Measurements from ENCODE around the gene BICD2.

The BICD2 gene

DNA sequence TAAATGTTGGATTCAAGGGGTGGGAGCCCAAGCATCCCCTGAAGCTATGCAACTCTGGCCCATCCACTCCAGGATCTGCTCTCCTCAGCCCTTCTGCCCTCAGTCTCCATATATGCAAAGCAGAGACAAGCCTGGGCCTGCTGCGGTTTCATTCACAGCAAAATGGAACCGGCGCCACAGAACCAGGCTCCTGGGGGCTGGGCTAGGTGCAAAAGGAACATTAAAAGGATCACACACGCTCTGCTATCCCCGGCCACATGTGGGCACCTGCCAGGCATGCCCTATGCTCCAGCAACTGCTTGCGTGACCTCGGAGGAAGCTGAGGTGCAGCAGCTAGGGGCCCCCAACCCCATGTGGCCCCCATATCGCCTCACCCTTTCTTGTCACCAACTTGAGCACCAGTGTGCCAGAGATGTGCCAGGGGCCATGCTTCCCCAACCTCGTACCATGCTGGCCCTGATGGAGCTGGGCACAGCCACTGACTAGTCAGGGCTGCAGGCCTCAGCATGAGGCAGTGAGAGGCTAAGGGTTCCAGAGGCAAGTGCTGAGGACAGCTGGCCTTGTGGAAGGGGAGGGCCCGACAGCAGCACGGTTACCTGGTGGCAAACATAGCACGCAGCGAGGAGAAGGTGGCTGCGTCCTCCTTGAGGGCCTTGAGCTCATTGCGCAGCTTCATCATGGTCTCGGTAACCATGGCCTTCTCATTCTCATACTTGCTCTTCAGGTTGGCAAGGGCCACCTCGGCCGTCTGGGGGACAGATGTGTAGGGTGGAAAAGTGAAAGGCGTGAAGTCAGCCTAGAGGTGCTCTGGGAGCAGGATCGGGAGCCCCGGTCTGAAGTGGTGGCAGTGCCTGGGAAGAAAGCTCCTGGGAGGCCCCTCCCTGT lies 47.2 kb downstream of the BICD2 start:
- no peak for DNase-seq (ENCODE audit: low read depth)
- TF ChIP-seq, protein P1, sequence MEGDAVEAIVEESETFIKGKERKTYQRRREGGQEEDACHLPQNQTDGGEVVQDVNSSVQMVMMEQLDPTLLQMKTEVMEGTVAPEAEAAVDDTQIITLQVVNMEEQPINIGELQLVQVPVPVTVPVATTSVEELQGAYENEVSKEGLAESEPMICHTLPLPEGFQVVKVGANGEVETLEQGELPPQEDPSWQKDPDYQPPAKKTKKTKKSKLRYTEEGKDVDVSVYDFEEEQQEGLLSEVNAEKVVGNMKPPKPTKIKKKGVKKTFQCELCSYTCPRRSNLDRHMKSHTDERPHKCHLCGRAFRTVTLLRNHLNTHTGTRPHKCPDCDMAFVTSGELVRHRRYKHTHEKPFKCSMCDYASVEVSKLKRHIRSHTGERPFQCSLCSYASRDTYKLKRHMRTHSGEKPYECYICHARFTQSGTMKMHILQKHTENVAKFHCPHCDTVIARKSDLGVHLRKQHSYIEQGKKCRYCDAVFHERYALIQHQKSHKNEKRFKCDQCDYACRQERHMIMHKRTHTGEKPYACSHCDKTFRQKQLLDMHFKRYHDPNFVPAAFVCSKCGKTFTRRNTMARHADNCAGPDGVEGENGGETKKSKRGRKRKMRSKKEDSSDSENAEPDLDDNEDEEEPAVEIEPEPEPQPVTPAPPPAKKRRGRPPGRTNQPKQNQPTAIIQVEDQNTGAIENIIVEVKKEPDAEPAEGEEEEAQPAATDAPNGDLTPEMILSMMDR (conservative IDR thresholded peaks at IDR 0.05; ENCODE audit: low read depth, low read length): no peak
- H3K4me3 ChIP-seq (ENCODE audit: low read depth, low read length): no peak overlapping the region

DNA sequence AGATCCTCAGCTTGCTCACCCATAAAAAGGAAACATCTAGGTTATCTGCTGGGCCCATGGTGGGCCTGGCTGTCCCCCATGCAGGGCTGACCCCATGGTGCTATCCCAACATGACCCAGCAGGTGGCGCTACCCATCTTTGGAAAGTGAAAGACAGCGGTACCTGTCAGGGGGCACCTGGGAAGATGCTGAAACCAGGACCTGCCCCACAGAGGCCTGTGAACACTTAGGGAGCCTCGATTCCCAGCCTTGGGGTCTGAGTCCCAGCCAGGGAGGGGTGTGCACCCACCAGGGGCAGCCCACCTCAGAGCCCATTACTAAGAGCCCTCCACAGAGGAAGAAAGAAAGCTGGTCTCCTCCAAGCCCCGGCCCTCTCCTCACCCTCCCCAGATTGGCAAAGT lies 48.1 kb downstream of the BICD2 start:
- peak; percentile 47 for DNase-seq (ENCODE audit: low read depth)
- TF ChIP-seq, protein P1 (conservative IDR thresholded peaks at IDR 0.05; ENCODE audit: low read depth, low read length): peak; percentile 88
- no peak overlapping the region for H3K4me3 ChIP-seq (ENCODE audit: low read depth, low read length)

DNA sequence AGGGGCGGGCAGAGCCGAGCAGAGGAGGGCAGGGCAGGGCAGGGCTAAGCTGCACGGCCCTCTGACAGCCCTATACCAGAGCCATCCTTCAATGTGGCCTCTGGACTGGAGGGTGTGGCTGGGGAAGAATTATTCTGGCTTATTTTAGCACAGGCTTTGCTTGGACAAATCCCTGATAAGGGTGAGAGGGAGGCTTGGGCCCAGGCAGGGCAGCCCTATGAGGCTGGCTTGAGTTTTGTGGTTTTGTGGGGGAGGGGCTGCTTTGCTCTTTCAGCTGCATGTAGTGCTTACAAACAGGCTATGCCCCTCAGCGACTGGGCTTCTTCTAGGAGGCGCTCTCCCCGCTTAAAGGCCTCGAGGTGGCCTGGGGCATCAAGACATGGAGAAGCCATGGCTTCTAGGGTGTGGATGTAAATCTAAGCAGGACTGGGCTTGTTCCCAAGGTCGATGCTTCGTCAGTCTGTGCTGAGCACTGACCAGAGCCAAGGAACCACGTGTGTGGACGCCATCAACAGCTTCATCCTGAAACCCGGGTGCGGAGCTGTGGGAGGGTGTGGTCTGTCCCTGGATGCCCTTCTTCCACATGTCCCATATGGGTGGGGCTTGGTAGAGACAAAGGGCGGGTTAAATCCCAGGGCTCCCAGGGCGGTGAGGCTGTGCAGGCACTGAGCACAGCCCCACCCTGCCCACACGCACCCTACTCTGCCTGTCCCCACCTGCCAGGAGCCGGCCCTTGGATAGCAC lies 49.0 kb downstream of the BICD2 start:
- no peak overlapping the region for H3K4me3 ChIP-seq (ENCODE audit: low read depth, low read length)
- no peak for DNase-seq (ENCODE audit: low read depth)
- TF ChIP-seq, protein P1 (conservative IDR thresholded peaks at IDR 0.05; ENCODE audit: low read depth, low read length): no peak

DNA sequence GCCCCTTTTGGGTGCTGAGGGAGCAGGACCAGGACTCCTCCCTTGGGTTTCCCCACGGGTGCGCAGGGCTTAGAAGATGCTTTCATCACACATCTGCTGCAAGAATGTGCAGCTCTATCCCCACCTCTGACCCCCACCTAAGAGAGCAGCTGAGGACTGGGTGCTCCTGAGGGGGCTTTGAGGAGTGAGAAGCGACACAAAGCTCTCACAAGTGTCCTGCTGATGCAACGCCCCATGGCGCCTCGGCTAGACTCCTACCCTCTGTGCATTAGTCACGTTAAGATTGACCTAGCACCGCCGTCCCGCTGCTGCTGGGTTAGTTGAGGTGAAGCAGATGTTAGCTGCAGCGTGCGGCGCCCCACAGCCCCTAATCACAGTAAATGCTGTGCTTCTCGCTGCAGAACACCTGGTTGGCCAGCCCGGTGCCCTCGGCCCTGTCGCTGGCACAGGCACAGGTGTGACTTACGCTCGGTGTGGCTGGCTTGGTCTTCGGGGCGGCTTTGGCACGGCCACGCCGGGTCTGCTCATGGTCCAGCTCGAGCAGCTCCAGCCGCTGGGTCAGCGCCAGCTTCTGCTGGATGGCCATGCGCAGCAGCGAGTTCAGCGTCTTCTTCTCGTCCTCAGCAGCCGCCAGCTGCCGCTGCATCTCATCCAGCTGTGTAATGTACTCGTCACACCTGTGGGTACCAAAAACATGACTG lies 49.7 kb downstream of the BICD2 start:
- DNase-seq (ENCODE audit: low read depth): no peak
- TF ChIP-seq, protein P1 (conservative IDR thresholded peaks at IDR 0.05; ENCODE audit: low read depth, low read length): no peak
- no peak overlapping the region for H3K4me3 ChIP-seq (ENCODE audit: low read depth, low read length)

DNA sequence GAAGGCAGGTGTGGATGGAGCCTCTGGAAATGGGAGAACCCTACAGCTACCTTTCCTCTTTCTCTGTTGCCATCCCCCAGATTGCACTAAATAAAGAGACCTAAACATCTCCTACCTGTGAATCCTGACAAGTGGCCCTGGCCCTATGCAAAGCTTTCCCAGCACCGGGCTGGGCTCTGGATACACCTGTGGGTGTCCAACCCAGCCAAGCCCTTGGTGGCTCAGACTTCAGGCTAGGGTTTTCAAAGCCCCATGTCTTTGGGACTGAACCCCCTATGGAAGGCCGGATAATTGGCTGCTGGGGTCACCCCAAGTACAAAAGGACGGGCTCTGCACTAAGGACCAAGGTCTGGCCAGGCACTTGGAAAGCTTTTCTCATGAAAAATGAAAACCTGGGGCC lies 50.6 kb downstream of the BICD2 start:
- TF ChIP-seq, protein P1 (conservative IDR thresholded peaks at IDR 0.05; ENCODE audit: low read depth, low read length): no peak
- DNase-seq (ENCODE audit: low read depth): no peak
- no peak overlapping the region for H3K4me3 ChIP-seq (ENCODE audit: low read depth, low read length)

DNA sequence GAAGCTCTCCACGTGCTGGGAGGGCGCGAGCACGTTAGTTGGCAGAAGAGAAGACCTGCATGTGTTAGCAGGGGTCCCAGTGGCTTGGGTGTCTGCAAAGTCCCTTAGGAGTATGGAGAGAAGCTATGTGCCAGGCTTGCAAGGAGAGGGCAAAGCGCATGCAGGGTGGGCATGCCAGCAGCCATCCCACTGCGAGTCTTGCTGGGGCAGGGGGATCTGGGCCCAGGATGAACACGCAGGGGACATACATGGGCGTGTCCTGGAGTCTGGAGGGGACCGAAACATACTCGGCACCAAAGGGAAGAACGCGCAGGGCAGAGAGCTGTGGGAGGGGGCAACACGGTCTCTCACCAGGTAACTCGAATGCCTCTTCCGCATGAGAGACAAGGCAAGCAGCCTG lies 51.1 kb downstream of the BICD2 start:
- no peak for DNase-seq (ENCODE audit: low read depth)
- H3K4me3 ChIP-seq (ENCODE audit: low read depth, low read length): no peak overlapping the region
- TF ChIP-seq, protein P1 (conservative IDR thresholded peaks at IDR 0.05; ENCODE audit: low read depth, low read length): no peak

Measured in choroid plexus epithelial cell (primary cell).